Ovary (tissue), 9 donors: ENCODE data around the gene SND1. TPM values are rescaled to one million over a fixed set of nuclear protein-coding genes. Genes with fewer than 3 reads are reported as not detected.

Experiments used
- DNase-seq, 5 donors: peaks; one replicate each; pipeline ENCODE4 v3.0.0-alpha.2; 2019 to 2020
- H3K27ac ChIP-seq, 2 donors: fragments of 200-600 bp; one replicate each; pipeline versions ENCODE4 v1.5.1 to v1.8.0; 2019 to 2022
- H3K27me3 ChIP-seq: fragments of 200-600 bp; one replicate; pipeline ENCODE4 v1.8.0; 2022
- H3K36me3 ChIP-seq: fragments of 200-600 bp; sonication (generic); one replicate; pipeline ENCODE4 v1.5.1; 2019
- H3K4me1 ChIP-seq: one replicate; pipeline ENCODE4 v1.8.1; 2013; ENCODE audit warnings: mild to moderate bottlenecking, moderate library complexity; ENCODE audit not compliant: insufficient read depth
- H3K4me3 ChIP-seq: fragments of 200-600 bp; sonication (generic); one replicate; pipeline ENCODE4 v1.5.1; 2017
- H3K9me3 ChIP-seq, 2 donors: fragments of 200-600 bp in 1 of 2; sonication (generic) in 1 of 2; one replicate each; pipeline versions ENCODE4 v1.5.1 to v1.8.1; 2013 to 2019; ENCODE audit warnings: mild to moderate bottlenecking in 1 of 2, moderate library complexity in 1 of 2
- EP300 ChIP-seq: sonication (generic); formaldehyde crosslinking; IDR thresholded peaks from one replicate; pipeline ENCODE4 v1.6.1; 2017; ENCODE audit warnings: antibody characterized with exemption
- POLR2A ChIP-seq: fragments of 450-650 bp; IDR thresholded peaks from one replicate; pipeline ENCODE4 v1.6.1; 2017; ENCODE audit warnings: antibody characterized with exemption, mild to moderate bottlenecking, moderate library complexity
- WGBS, 3 donors: extraction: QIAGEN DNeasy Blood & Tissue Kit in 1 of 3; methylation state at CpG; one replicate each; pipeline versions ENCODE4 v1.1.5 to v1.1.7; 2013 to 2017; 5-methylcytosine and 5-hydroxymethylcytosine counted together
- intact Hi-C, 4 donors: fragments of 100-400 bp; cut with DNase I; formaldehyde crosslinking; loops; one replicate each; pipeline versions ENCODE4 v1.11.0 to v1.15.1; 2022 to 2023
- polyA plus RNA-seq, 2 donors: library from polyadenylated mRNA; stranded (reverse); fragments of 200-250 nt in 1 of 2; fragments of 350-450 nt in 1 of 2; fragmentation: Illumina TruSeq in 1 of 2; extraction: RNeasy Lipid Tissue Mini Kit (QIAGEN cat#74804) in 1 of 2; gene quantifications; one replicate each; pipeline ENCODE4 v1.2.3, GENCODE V29; 2013 to 2014
- total RNA-seq, 7 donors: library from RNA; depleted of rRNA in 2 of 7; stranded (reverse); fragments of >200 nt in 2 of 7; fragmentation: NEBNext Ultra II Directional in 3 of 7; extraction: Animal tissue kit (Norgen Biotek cat#: 25700) in 3 of 7; gene quantifications; one replicate each; pipeline versions ENCODE4 v1.1.0 to v1.2.4, GENCODE V29; 2016 to 2023
- TF ChIP-seq, protein P1 (sequence below), 3 donors: fragments of 450-650 bp in 2 of 3; fragments of 200-600 bp in 1 of 3; IDR thresholded peaks; one replicate each; pipeline versions ENCODE4 v1.5.1 to v1.8.0; 2016 to 2022; ENCODE audit warnings: antibody characterized with exemption in 3 of 3, mild to moderate bottlenecking in 1 of 3
- donor health status: DM: no; HTN: no; CAD: no; lungs with moderate emphysema.
- donor health status: DM: no; HTN: no; CAD: no.
- donor health status: Bipolar disorder and iron deficiency.
- donor health status: DM: yes; HTN: yes; CAD: no.
- donor health status: DM: no; HTN: no; CAD: no.
- donor health status: DM: yes; HTN: yes; CAD: no.

SND1 gene
- total and polyA plus RNA-seq, 9 donors: 91.4 to 297 (median 182) TPM

DNA sequence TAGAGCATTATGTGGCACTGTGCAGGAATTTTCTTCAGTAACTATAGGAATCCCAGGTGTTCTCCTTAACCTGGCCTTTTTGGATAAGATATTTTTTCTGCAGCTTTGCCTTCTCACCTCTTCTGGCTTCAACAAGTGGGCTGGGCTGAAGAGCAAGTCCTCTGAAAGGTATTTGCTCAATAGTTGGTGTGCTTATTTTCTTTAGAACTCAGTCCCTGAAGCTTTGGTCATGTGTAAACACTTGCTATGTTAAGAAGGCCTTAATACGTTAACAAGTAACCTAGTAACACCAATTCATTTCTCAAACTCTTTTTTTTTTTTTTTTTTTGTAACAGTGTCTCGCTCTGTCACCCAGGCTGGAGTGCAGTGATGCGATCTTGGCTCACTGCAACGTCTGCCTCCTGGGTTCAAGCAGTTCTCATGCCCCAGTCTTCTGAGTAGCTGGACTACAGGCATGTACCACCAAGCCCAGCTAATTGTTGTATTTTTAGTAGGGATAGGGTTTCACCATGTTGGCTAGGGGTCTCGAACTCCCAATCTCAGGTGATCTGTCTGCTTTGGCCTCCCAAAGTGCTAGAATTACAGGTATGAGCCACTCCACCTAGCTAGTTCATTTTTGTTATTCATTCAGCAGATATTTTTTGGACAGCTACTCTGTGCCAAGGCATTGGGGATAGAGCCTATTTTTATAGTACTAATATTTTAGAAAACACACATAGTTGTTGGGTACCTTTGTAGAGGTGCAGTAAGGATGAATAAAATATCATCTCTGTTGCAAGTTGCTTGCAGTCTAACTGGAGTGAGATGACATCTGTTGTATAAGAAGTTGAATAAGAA is 164.6 kb downstream of the SND1 start:
- Histone ChIP-seq H3K27ac (no peak overlapping the region), H3K4me3 (no peak overlapping the region), H3K9me3 (no peaks in the 10 kb centered on the region), H3K36me3 (no peaks in the 10 kb centered on the region), H3K27me3 (no peaks in the 10 kb centered on the region), H3K4me1 (peaks cover 10% of the 10 kb centered on the region)
- TF ChIP-seq POLR2A (no peak), EP300 (no peak)
- TF ChIP-seq, protein P1, sequence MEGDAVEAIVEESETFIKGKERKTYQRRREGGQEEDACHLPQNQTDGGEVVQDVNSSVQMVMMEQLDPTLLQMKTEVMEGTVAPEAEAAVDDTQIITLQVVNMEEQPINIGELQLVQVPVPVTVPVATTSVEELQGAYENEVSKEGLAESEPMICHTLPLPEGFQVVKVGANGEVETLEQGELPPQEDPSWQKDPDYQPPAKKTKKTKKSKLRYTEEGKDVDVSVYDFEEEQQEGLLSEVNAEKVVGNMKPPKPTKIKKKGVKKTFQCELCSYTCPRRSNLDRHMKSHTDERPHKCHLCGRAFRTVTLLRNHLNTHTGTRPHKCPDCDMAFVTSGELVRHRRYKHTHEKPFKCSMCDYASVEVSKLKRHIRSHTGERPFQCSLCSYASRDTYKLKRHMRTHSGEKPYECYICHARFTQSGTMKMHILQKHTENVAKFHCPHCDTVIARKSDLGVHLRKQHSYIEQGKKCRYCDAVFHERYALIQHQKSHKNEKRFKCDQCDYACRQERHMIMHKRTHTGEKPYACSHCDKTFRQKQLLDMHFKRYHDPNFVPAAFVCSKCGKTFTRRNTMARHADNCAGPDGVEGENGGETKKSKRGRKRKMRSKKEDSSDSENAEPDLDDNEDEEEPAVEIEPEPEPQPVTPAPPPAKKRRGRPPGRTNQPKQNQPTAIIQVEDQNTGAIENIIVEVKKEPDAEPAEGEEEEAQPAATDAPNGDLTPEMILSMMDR (IDR thresholded peaks at IDR 0.05): no peak
- intact Hi-C loops: no loop called here
- WGBS, 3 donors: 94 to 95% (median 95%) methylated on average over 5 of the region's 5 CpGs
- no peak for DNase-seq

DNA sequence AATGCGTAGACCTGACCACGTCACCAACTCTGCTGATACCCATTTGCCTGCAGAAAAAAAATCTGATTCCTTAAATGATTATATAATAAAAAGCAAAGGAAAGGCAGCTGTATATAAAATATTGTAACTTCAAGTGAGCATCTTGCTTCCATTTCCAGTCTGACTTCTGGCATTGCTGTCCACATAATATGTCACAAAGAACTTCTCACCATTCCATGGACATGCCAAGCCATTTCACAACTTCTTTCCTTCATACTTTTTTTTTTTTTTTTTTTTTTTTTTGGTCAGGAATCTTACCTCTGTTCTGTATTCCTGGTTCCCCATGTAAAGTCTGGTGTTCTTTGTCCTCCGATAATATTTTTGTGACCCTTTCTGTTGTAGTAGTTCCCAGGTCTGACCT is 165.5 kb downstream of the SND1 start:
- DNase-seq: no peak
- WGBS, 3 donors: 98 to 99% (median 99%) methylated on average over 3 of the region's 3 CpGs
- peaks cover 8% of the 10 kb centered on the region for H3K4me1 ChIP-seq
- H3K9me3 ChIP-seq: no peaks in the 10 kb centered on the region
- H3K27me3 ChIP-seq: no peaks in the 10 kb centered on the region
- H3K36me3 ChIP-seq: no peaks in the 10 kb centered on the region
- intact Hi-C loops: no loop called here
- TF ChIP-seq POLR2A (no peak), EP300 (no peak)
- TF ChIP-seq, protein P1 (IDR thresholded peaks at IDR 0.05): no peak
- no peak overlapping the region for H3K4me3 ChIP-seq
- no peak overlapping the region for H3K27ac ChIP-seq

DNA sequence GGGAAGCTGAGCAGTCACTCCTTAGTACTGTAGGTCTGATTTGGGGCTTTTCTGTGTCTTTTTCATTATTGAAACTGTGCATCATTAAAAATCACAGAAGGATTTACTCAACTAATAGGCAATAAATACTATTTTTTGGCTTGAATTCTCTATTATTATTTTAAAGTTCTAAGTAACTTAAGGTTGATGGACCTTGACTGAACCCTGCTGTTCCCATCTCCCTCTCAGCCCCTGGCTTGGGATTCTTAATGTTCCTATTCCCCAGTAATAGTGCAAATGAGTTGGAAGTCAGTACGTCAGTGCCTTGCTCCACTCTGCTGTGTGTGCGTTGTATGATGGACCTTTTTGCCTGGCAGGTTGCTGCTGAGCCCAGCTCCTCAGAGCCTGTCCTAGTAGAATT is 166.3 kb downstream of the SND1 start:
- Histone ChIP-seq H3K36me3 (no peaks in the 10 kb centered on the region), H3K9me3 (no peaks in the 10 kb centered on the region), H3K4me1 (peaks cover 6% of the 10 kb centered on the region), H3K27ac (no peak overlapping the region), H3K4me3 (no peak overlapping the region), H3K27me3 (no peaks in the 10 kb centered on the region)
- TF ChIP-seq POLR2A (no peak), EP300 (no peak)
- DNase-seq: no peak
- intact Hi-C loops: no loop called here
- WGBS, 3 donors: 95 to 100% (median 95%) methylated on average over 2 of the region's 2 CpGs

DNA sequence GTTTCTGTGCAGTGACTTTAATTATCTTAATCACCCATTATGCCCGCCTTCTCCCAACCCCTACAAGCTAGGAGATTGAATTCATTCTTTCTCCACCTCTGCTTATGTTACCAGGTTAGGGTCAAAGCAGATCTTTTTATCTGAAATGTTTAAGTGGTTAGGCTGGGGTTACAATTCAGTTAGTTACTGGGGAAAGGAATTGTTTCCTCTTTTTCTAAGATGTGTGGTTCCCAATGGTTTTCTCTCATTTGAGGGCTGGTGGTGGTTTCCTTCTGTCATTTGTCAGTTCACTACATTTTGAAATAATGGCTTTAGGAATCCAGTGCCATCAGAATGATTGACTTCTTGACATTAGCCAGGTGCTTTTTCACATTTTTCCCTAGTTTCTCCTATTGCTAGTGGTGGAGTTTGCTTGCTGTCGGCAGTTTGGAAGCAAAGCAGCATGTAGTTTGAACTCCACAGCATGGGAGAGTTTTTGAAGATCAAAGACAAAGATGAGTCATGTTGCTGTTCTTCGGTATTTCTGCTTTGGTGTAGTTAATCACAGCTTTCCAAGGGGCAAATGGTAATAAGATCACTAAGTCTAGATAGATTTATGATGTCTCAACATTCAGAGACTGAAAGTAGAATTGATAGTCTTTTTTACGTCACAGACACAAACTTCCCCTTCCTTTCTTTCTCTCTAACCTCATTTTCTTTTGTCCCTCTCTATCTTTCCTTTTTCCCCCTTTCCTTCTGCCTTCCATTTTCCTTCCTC is 168.2 kb downstream of the SND1 start:
- WGBS, 3 donors: 48 to 58% (median 54%) methylated on average over 4 of the region's 4 CpGs
- intact Hi-C loops: no loop called here

More for the DNA sequence above, 168.2 kb downstream of the SND1 start:
- Histone ChIP-seq H3K27me3 (no peaks in the 10 kb centered on the region), H3K4me1 (peaks cover 4% of the 10 kb centered on the region), H3K9me3 (no peaks in the 10 kb centered on the region), H3K27ac (no peak overlapping the region), H3K4me3 (no peak overlapping the region), H3K36me3 (no peaks in the 10 kb centered on the region)
- no peak for DNase-seq
- TF ChIP-seq POLR2A: no peak
- TF ChIP-seq, protein P1 (IDR thresholded peaks at IDR 0.05): no peak
